H9 (cell line): Measurements from ENCODE around the gene KRT85. TPM values are rescaled to one million over a fixed set of nuclear protein-coding genes. Genes with fewer than 3 reads are reported as not detected.

Experiments used
- DNase-seq: peaks from one replicate; pipeline ENCODE4 v3.0.0-alpha.2; 2017
- H2AFZ ChIP-seq: one replicate; pipeline ENCODE4 v1.6.1; 2013; ENCODE audit warnings: mild to moderate bottlenecking, low read length, control low read depth, moderate library complexity
- H2AK5ac ChIP-seq: 2 replicates; pipeline ENCODE4 v1.6.1; 2013; ENCODE audit warnings: low read length, control low read depth, mixed read lengths; ENCODE audit not compliant: insufficient read length
- H2BK120ac ChIP-seq: one replicate; pipeline ENCODE4 v1.6.1; 2013; ENCODE audit warnings: low read depth, mild to moderate bottlenecking, low read length, control low read depth, inconsistent platforms; ENCODE audit not compliant: poor library complexity, severe bottlenecking
- H2BK12ac ChIP-seq: 2 replicates; pipeline ENCODE4 v1.6.1; 2013; ENCODE audit warnings: low read length, control low read depth, mixed read lengths, low read depth; ENCODE audit not compliant: insufficient read length
- H2BK15ac ChIP-seq: 2 replicates; pipeline ENCODE4 v1.6.1; 2013; ENCODE audit warnings: low read depth, low read length, control low read depth
- H2BK20ac ChIP-seq: one replicate; pipeline ENCODE4 v1.6.1; 2013; ENCODE audit warnings: low read depth, mild to moderate bottlenecking, low read length, control low read depth, inconsistent platforms; ENCODE audit not compliant: poor library complexity, severe bottlenecking
- H2BK5ac ChIP-seq: 2 replicates; pipeline ENCODE4 v1.6.1; 2013; ENCODE audit warnings: low read length, control low read depth, mixed read lengths; ENCODE audit not compliant: insufficient read length
- H3K14ac ChIP-seq: 2 replicates; pipeline ENCODE4 v1.6.1; 2013; ENCODE audit warnings: low read length, control low read depth; ENCODE audit not compliant: insufficient read depth
- H3K18ac ChIP-seq: 2 replicates; pipeline ENCODE4 v1.6.1; 2013; ENCODE audit warnings: low read depth, mild to moderate bottlenecking, mixed read lengths, low read length, control low read depth; ENCODE audit not compliant: insufficient read length
- H3K23ac ChIP-seq: 2 replicates; pipeline ENCODE4 v1.6.1; 2013; ENCODE audit warnings: low read length, control low read depth, mixed read lengths, low read depth; ENCODE audit not compliant: insufficient read length
- H3K23me2 ChIP-seq: 2 replicates; pipeline ENCODE4 v1.6.1; 2013; ENCODE audit warnings: low read depth, mild to moderate bottlenecking, mixed read lengths, low read length, control low read depth; ENCODE audit not compliant: insufficient read length, poor library complexity, severe bottlenecking
- H3K27ac ChIP-seq: 2 replicates; pipeline ENCODE4 v1.5.1; 2013; ENCODE audit warnings: low read length, control low read depth, mixed read lengths, low read depth; ENCODE audit not compliant: insufficient read length
- H3K27me3 ChIP-seq: 2 replicates; pipeline ENCODE4 v1.6.1; 2013; ENCODE audit warnings: low read length, control low read depth, inconsistent platforms; ENCODE audit not compliant: insufficient read depth
- H3K4ac ChIP-seq: 2 replicates; pipeline ENCODE4 v1.6.1; 2013; ENCODE audit warnings: low read depth, mild to moderate bottlenecking, control low read depth, inconsistent platforms, low read length, moderate library complexity
- H3K4me1 ChIP-seq: 2 replicates; pipeline ENCODE4 v1.6.1; 2013; ENCODE audit warnings: low read length, control low read depth, inconsistent platforms; ENCODE audit not compliant: insufficient read depth
- H3K4me2 ChIP-seq: 2 replicates; pipeline ENCODE4 v1.6.1; 2013; ENCODE audit warnings: low read length, control low read depth, mixed read lengths; ENCODE audit not compliant: insufficient read length, insufficient read depth
- H3K56ac ChIP-seq: 2 replicates; pipeline ENCODE4 v1.6.1; 2013; ENCODE audit warnings: low read depth, mild to moderate bottlenecking, mixed read lengths, low read length, control low read depth; ENCODE audit not compliant: insufficient read length
- H3K79me1 ChIP-seq: 2 replicates; pipeline ENCODE4 v1.6.1; 2013; ENCODE audit warnings: low read depth, mild to moderate bottlenecking, moderate library complexity, low read length, control low read depth, inconsistent platforms; ENCODE audit not compliant: insufficient read depth, poor library complexity, severe bottlenecking
- H3K79me2 ChIP-seq: 2 replicates; pipeline ENCODE4 v1.6.1; 2013; ENCODE audit warnings: low read length, control low read depth, inconsistent platforms; ENCODE audit not compliant: insufficient read depth
- H3K9ac ChIP-seq: 2 replicates; pipeline ENCODE4 v1.6.1; 2013; ENCODE audit warnings: low read length, control low read depth, mixed read lengths; ENCODE audit not compliant: insufficient read length; ENCODE audit errors: extremely low read depth
- H3K9me3 ChIP-seq: one replicate; pipeline ENCODE4 v1.6.1; 2013; ENCODE audit warnings: low read depth, low read length, inconsistent platforms; ENCODE audit not compliant: control insufficient read depth
- H3T11ph ChIP-seq: one replicate; pipeline ENCODE4 v1.6.1; 2013; ENCODE audit warnings: mild to moderate bottlenecking, low read length, control low read depth, inconsistent platforms
- H4K20me1 ChIP-seq: one replicate; pipeline ENCODE4 v1.6.1; 2013; ENCODE audit not compliant: control insufficient read depth, insufficient read length, insufficient read depth
- H4K5ac ChIP-seq: 2 replicates; pipeline ENCODE4 v1.6.1; 2013; ENCODE audit warnings: low read depth, mild to moderate bottlenecking, mixed read lengths, low read length, control low read depth; ENCODE audit not compliant: insufficient read length
- H4K8ac ChIP-seq: replicated peaks from 2 replicates; pipeline ENCODE4 v1.6.1; 2013; ENCODE audit warnings: low read length, control low read depth, mixed read lengths, low read depth; ENCODE audit not compliant: insufficient read length
- H4K91ac ChIP-seq: 2 replicates; pipeline ENCODE4 v1.6.1; 2013; ENCODE audit warnings: low read depth, mild to moderate bottlenecking, moderate library complexity, mixed read lengths, low read length, control low read depth; ENCODE audit not compliant: insufficient read length
- H3K27ac Mint-ChIP-seq, 3 experiments: 2 replicates in 2 of 3; 3 replicates in 1 of 3; pipeline ENCODE4 v1.8.0; 2020 to 2021; ENCODE audit warnings: mixed read lengths in 3 of 3, mild to moderate bottlenecking in 1 of 3, moderate library complexity in 1 of 3
- H3K27me3 Mint-ChIP-seq: 2 replicates; pipeline ENCODE4 v1.8.0; 2021; ENCODE audit warnings: low read depth, mild to moderate bottlenecking, moderate library complexity, mixed read lengths
- H3K36me3 Mint-ChIP-seq, 3 experiments: 2 replicates in 2 of 3; 3 replicates in 1 of 3; pipeline ENCODE4 v1.8.0; 2020 to 2021; ENCODE audit warnings: low read depth in 3 of 3, mixed read lengths in 3 of 3; ENCODE audit not compliant: insufficient read depth in 1 of 3
- H3K4me1 Mint-ChIP-seq, 2 experiments: 2 replicates each; pipeline ENCODE4 v1.8.0; 2020; ENCODE audit warnings: mixed read lengths in 2 of 2
- H3K4me3 Mint-ChIP-seq, 2 experiments: 2 replicates in 1 of 2; 3 replicates in 1 of 2; pipeline ENCODE4 v1.8.0; 2020 to 2021; ENCODE audit warnings: mild to moderate bottlenecking in 2 of 2, mixed read lengths in 2 of 2, moderate library complexity in 1 of 2
- H3K9me3 Mint-ChIP-seq, 2 experiments: 2 replicates in 1 of 2; 3 replicates in 1 of 2; pipeline ENCODE4 v1.8.0; 2020; ENCODE audit warnings: mild to moderate bottlenecking in 2 of 2, mixed read lengths in 2 of 2, moderate library complexity in 1 of 2
- CTCF ChIP-seq: fragments of 200-600 bp; sonication (generic); conservative IDR thresholded peaks from 3 replicates; pipeline ENCODE4 v1.8.0; 2021; ENCODE audit warnings: antibody characterized with exemption, mild to moderate bottlenecking
- WGBS: extraction: QIAGEN DNeasy Blood & Tissue Kit; methylation state at CpG from one replicate; pipeline ENCODE4 v1.1.7; 2013; ENCODE audit warnings: missing lambda C conversion rate, low lambda C conversion rate, mixed read lengths; ENCODE audit not compliant: insufficient read length; ENCODE audit errors: extremely low coverage; 5-methylcytosine and 5-hydroxymethylcytosine counted together
- total RNA-seq: library from RNA; stranded (reverse); gene quantifications from 2 replicates; pipeline ENCODE4 v1.2.1, GENCODE V29; 2021

Gene KRT85
- total RNA-seq, 1 experiment from 2014 or later = not detected

GRCh38 chr12:52337054-52337453, 30.2 kb downstream of the KRT85 start:
- Histone ChIP-seq H3K23ac (no peak overlapping the region), H4K91ac (no peak overlapping the region), H2AFZ (no peak overlapping the region), H3T11ph (no peak overlapping the region), H3K4me1 (no peaks in the 10 kb centered on the region), H4K8ac (no peak overlapping the region), H2BK120ac (no peak overlapping the region), H3K27me3 (no peaks in the 10 kb centered on the region), H3K9ac (no peak overlapping the region), H2BK20ac (no peak overlapping the region), H3K4me2 (no peak overlapping the region), H2BK15ac (no peak overlapping the region), H3K27ac (no peak overlapping the region), H2BK12ac (no peak overlapping the region), H3K56ac (no peak overlapping the region), H3K4ac (no peak overlapping the region), H4K20me1 (no peaks in the 10 kb centered on the region), H3K79me1 (no peaks in the 10 kb centered on the region), H4K5ac (no peak overlapping the region), H3K23me2 (no peaks in the 10 kb centered on the region), H3K14ac (no peak overlapping the region), H3K18ac (no peak overlapping the region), H2AK5ac (no peak overlapping the region), H2BK5ac (no peak overlapping the region), H3K79me2 (no peaks in the 10 kb centered on the region), H3K9me3 (no peaks in the 10 kb centered on the region)
- WGBS = no CpG with 5 or more reads among the region's 1 CpG
- peaks cover 6% of the 10 kb centered on the region; the same call in 1 of the 2 replicates for H3K27me3 Mint-ChIP-seq
- H3K27ac Mint-ChIP-seq = no peak overlapping the region
- no peak for DNase-seq
- peaks cover 8 to 9% of the 10 kb centered on the region in 2 experiments for H3K4me1 Mint-ChIP-seq
- H3K4me3 Mint-ChIP-seq = no peak overlapping the region
- TF ChIP-seq CTCF = no peak
- H3K36me3 Mint-ChIP-seq = no peaks in the 10 kb centered on the region; a peak in 1 of 7 replicates
- no peaks in the 10 kb centered on the region for H3K9me3 Mint-ChIP-seq
